DND-41 (cell line): Measurements from ENCODE around the gene MEPE.

ENCODE experiments used
- ATAC-seq: fragments of 200-7000 bp; cut with Tn5 transposase; 3 replicates; pipeline ENCODE4 v1.9.1; 2021; ENCODE audit warnings: low read depth; ENCODE audit not compliant: insufficient read depth
- DNase-seq: peaks from one replicate; pipeline ENCODE4 v3.0.0-alpha.2; 2020
- H2AFZ ChIP-seq: 2 replicates; pipeline ENCODE4 v1.6.0; 2012; ENCODE audit warnings: low read depth, low read length
- H3K27ac ChIP-seq: 2 replicates; pipeline ENCODE4 v1.5.1; 2012; ENCODE audit warnings: low read length, inconsistent platforms
- H3K27me3 ChIP-seq: fragments of 200-600 bp; sonication (generic); 2 replicates; pipeline ENCODE4 v1.6.0; 2012; ENCODE audit warnings: low read length, mild to moderate bottlenecking, inconsistent platforms; ENCODE audit not compliant: insufficient read depth, poor library complexity
- H3K36me3 ChIP-seq: 2 replicates; pipeline ENCODE4 v1.5.1; 2012; ENCODE audit warnings: low read length, inconsistent platforms; ENCODE audit not compliant: insufficient read depth
- H3K4me1 ChIP-seq: 2 replicates; pipeline ENCODE4 v1.5.1; 2012; ENCODE audit warnings: mild to moderate bottlenecking, low read length; ENCODE audit not compliant: insufficient read depth
- H3K4me2 ChIP-seq: 2 replicates; pipeline ENCODE4 v1.6.0; 2012; ENCODE audit warnings: mild to moderate bottlenecking, moderate library complexity, low read length, inconsistent platforms; ENCODE audit not compliant: insufficient read depth
- H3K4me3 ChIP-seq, 2 experiments: fragments of 200-600 bp in 1 of 2; shearing (Covaris generic) in 1 of 2; 2 replicates each; pipeline ENCODE4 v1.5.1; 2012 to 2016; ENCODE audit warnings: inconsistent platforms in 2 of 2, low read length in 2 of 2, mild to moderate bottlenecking in 2 of 2, low read depth in 1 of 2, moderate library complexity in 1 of 2
- H3K79me2 ChIP-seq: 2 replicates; pipeline ENCODE4 v1.6.0; 2012; ENCODE audit warnings: low read length, inconsistent platforms; ENCODE audit not compliant: insufficient read depth
- H3K9ac ChIP-seq: 2 replicates; pipeline ENCODE4 v1.6.0; 2012; ENCODE audit warnings: low read depth, mild to moderate bottlenecking, inconsistent platforms, low read length, moderate library complexity
- H3K9me3 ChIP-seq: 2 replicates; pipeline ENCODE4 v1.5.1; 2012; ENCODE audit warnings: low read length, moderate library complexity, mild to moderate bottlenecking, inconsistent platforms; ENCODE audit not compliant: insufficient read depth, severe bottlenecking
- H4K20me1 ChIP-seq: 2 replicates; pipeline ENCODE4 v1.6.0; 2012; ENCODE audit warnings: low read length; ENCODE audit not compliant: insufficient read depth
- CTCF ChIP-seq: IDR thresholded peaks from 2 replicates; pipeline ENCODE4 v1.5.1; 2012; ENCODE audit warnings: borderline replicate concordance, low read length, moderate library complexity, mild to moderate bottlenecking; ENCODE audit not compliant: poor library complexity, severe bottlenecking; ENCODE audit errors: extremely low read depth
- EZH2 ChIP-seq: IDR thresholded peaks from 3 replicates; pipeline ENCODE4 v1.6.1; 2012; ENCODE audit warnings: borderline replicate concordance, low read depth, mild to moderate bottlenecking, moderate library complexity, low read length, inconsistent platforms; ENCODE audit not compliant: severe bottlenecking

The MEPE gene

GRCh38 chr4:87804871-87805270, 27.9 kb upstream of the MEPE start:
- no peak for TF ChIP-seq CTCF
- no peak for TF ChIP-seq EZH2
- no peak overlapping the region for H3K4me3 ChIP-seq
- H3K9me3 ChIP-seq = no peaks in the 10 kb centered on the region
- H4K20me1 ChIP-seq = no peaks in the 10 kb centered on the region
- ATAC-seq (no peak), DNase-seq (no peak)
- no peak overlapping the region for H3K27ac ChIP-seq
- H2AFZ ChIP-seq = no peak overlapping the region
- no peak overlapping the region for H3K9ac ChIP-seq
- no peaks in the 10 kb centered on the region for H3K79me2 ChIP-seq
- H3K36me3 ChIP-seq = no peaks in the 10 kb centered on the region
- H3K4me1 ChIP-seq = no peaks in the 10 kb centered on the region
- H3K27me3 ChIP-seq = no peaks in the 10 kb centered on the region
- no peak overlapping the region for H3K4me2 ChIP-seq

GRCh38 chr4:87805971-87806370, 26.8 kb upstream of the MEPE start:
- no peaks in the 10 kb centered on the region for H3K9me3 ChIP-seq
- H3K27ac ChIP-seq = no peak overlapping the region

GRCh38 chr4:87806520-87806919, 26.2 kb upstream of the MEPE start:
- Histone ChIP-seq H2AFZ (no peak overlapping the region), H3K4me1 (no peaks in the 10 kb centered on the region), H3K27me3 (no peaks in the 10 kb centered on the region), H3K9ac (no peak overlapping the region), H3K4me3 (no peak overlapping the region), H3K27ac (no peak overlapping the region), H3K9me3 (no peaks in the 10 kb centered on the region), H3K79me2 (no peaks in the 10 kb centered on the region), H4K20me1 (no peaks in the 10 kb centered on the region), H3K4me2 (no peak overlapping the region), H3K36me3 (no peaks in the 10 kb centered on the region)
- TF ChIP-seq EZH2 (no peak), CTCF (no peak)
- no peak for DNase-seq
- no peak for ATAC-seq

More at GRCh38 chr4:87805971-87806370, 26.8 kb upstream of the MEPE start:
- Histone ChIP-seq H3K79me2 (no peaks in the 10 kb centered on the region), H2AFZ (no peak overlapping the region), H3K27me3 (no peaks in the 10 kb centered on the region), H3K4me3 (no peak overlapping the region), H3K9ac (no peak overlapping the region), H3K4me2 (no peak overlapping the region), H3K4me1 (no peaks in the 10 kb centered on the region), H3K36me3 (no peaks in the 10 kb centered on the region), H4K20me1 (no peaks in the 10 kb centered on the region)
- TF ChIP-seq CTCF = no peak
- no peak for TF ChIP-seq EZH2
- DNase-seq = no peak
- ATAC-seq = no peak

GRCh38 chr4:87807402-87807801, 25.4 kb upstream of the MEPE start:
- Histone ChIP-seq H3K27me3 (no peaks in the 10 kb centered on the region), H3K27ac (no peak overlapping the region), H3K4me1 (no peaks in the 10 kb centered on the region), H4K20me1 (no peaks in the 10 kb centered on the region), H3K4me2 (no peak overlapping the region), H3K79me2 (no peaks in the 10 kb centered on the region), H2AFZ (no peak overlapping the region), H3K36me3 (no peaks in the 10 kb centered on the region), H3K9ac (no peak overlapping the region), H3K9me3 (no peaks in the 10 kb centered on the region), H3K4me3 (no peak overlapping the region)
- DNase-seq = no peak
- ATAC-seq = no peak
- no peak for TF ChIP-seq CTCF
- no peak for TF ChIP-seq EZH2
